IPS DF 19.7 (cell line): Measurements from ENCODE around the gene MORN2.

Experiments used
- DNase-seq: peaks from one replicate; pipeline ENCODE4 v3.0.0-alpha.2; 2013; ENCODE audit warnings: low read depth, low spot score

The MORN2 gene

DNA sequence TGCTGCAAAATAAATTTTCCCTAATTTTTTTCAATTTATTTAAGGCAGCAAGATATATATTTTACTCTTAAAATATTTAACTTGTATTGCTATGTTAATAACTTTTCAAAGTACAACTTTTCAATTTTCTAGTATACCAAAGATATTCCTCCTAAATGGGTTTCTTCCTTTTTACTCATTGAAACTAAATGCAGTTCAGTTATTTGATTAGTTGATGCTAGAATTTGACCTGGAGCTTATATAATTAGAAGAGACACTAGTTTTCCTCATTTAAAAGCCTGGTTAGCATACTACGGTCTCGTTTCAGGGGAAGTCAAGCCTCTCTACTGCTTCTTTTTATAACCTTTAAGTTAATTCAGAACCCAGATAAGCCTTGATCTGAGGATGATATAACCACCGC is 13.8 kb downstream of the MORN2 start, which contains the start of gene ARHGEF33:
TSS of gene ARHGEF33 (plus strand) at position 301 of the 400 bp plus-strand sequence. CDS start 29,573 bp downstream, outside the sequence.
- no peak for DNase-seq

DNA sequence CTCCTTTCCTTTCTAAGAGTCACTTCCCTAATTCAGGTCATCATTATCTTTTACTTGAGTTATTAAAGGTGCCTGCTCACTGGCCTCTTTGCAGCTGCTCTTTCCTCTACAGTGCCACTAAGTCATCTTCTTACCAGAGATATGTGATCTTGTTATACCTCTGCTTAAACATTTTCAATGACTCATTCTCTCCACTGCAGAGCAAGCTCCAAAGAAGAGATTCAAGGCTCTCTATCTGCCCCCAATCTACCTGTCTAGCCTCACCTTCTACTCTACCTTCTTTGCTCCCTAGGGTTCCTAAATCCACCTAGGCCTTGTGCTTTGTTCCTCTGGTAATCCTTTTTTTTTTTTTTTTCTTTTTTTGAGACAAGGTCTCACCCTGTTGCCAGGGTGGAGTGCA is 17.0 kb downstream of the MORN2 start:
- no peak for DNase-seq

DNA sequence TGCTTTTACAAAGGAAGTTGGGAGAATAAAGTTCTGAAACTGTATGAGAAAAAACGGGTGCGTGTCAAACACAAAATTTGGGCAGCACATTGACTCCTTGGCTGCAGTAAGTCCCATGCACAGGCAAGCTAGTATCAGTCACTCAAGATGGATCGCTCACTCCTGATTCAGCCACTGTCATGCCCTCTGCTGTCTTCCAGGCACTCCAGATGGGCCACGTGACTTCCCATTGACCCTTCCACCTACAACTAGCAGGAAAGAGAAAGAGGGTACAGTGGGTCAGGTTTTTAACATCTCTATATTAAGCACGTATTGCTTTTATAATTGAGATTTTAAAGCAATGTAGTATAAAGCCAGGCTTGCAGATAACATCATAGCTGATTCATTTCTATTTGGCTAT is 22.5 kb downstream of the MORN2 start:
- DNase-seq = no peak

DNA sequence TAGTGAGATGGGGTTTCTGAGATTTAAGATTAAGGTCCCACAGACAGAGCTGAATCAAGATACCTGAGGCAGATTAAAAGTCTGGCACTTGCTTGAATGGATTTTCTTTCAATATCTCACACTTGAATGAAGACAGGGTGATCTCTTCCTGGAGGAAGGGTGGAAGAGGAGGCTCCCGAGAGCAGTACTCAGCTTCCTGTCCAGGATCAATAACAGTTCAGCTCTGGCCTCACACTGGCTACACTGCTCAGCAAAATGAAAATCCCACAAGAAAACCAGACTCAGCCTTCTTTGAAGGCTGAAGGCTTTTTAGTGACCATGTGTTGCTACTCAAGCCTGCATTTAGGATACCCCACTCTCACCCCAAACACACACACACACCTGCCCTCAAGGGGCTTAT is 24.9 kb downstream of the MORN2 start:
- no peak for DNase-seq

DNA sequence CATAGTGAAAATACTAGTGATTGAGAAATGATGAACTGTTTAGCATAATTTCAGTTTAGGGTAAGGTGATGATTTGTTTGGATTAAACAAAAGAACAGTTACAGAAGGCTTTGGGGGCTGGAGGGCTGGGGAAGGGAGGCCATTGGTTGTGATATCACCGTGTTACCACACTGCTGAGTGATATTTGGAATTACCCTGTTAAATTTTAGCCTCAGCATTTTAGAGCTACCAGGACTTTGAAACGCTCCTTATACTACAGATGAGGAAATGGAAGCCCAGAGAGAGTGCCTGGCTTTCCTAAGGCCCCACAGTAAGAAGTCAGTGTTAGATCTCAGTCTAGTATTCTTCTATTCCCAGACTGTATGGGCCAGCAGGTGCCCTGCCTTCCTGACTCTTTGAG is 29.5 kb downstream of the MORN2 start:
- no peak for DNase-seq

DNA sequence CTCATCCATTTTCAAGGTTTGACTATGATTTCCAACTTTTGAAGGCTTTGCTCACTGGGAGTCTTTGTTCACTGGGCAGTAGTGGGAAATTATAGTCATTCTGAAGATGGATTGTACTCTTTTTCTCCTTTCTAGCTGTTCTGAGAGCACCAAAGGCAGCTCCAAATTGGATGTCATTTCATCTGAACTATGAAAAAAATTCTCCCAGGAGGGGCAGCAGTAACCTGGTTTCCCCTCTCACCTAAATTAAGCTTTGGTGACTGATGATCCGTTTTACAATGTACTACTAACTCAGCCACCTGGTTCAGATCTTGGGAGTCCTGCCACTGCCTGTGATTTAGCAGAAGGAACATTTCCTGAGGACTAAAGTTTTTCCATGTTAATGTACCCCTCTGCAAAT is 31.5 kb downstream of the MORN2 start:
- DNase-seq = no peak

DNA sequence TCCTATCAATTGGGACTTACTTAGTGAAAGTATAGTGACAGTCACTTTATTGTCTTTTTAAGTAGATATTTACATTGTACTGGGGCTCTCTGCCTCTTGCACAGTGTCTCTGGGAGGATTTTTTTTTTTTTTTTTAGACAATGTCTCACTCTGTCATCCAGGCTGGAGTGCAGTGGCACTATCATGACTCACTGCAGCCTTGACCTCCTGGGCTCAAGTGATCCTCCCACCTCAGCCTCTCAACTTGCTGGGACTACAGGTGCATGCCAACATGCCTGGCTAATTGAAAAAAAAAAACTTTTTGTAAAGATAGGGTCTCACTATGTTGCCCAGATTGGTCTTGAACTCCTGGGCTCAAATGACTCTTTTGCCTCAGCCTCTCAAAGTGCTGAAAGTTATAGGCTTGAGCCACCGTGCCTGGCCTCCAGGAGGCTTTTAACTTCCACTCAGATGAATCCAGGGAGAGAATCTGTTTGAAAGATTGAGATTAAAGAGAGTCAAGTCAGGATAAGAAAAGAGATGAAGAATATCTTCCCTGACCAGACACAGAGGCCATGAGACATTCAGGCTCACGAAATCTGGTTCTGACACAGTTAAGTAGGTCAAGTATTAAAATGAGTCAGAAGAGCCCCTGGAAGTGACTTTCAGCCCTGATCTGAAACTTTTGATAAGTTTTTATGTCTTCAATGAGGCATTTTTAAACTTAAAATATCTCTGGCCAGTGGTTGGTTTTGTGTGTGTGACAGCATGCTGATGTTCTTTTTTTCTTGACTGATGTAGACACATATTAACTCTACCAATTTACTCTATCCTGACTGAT is 32.2 kb downstream of the MORN2 start:
- no peak for DNase-seq

DNA sequence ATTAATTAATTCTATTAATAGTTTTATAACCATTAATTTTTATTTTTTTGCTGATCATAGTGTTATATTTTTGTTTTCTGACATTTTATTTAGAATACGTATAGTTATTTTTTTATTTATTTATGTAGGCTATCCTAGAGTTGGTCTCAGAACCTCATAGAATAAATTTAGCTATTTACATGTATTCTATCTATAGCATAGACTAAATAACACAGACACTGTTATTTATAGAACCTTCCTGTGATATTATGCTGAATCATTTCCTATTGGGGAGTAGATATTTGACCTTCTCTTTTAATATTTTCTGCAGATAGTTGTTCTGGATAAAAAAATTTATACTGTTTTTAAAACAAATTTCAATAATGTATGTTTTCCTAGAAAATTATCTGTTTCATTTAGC is 34.1 kb downstream of the MORN2 start:
- DNase-seq = no peak

DNA sequence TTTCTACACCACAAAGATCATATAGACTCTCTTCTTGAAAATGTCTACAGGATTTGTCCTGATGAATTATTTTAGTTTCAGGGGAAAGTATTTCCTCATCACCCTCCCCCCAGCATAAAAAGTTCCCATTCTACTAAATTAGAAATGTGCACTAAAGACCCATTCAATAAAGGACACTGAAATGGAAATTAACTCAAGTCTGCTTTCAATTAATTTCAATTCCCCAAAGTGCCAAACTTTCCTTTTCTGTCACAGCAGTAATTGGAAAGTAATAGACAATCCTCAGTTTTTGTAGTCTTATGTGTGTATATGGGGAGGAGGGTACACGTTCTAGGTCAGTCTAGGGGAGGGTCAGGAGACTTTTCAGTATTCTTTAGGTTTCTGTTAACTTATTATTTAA is 35.4 kb downstream of the MORN2 start:
- DNase-seq = no peak

DNA sequence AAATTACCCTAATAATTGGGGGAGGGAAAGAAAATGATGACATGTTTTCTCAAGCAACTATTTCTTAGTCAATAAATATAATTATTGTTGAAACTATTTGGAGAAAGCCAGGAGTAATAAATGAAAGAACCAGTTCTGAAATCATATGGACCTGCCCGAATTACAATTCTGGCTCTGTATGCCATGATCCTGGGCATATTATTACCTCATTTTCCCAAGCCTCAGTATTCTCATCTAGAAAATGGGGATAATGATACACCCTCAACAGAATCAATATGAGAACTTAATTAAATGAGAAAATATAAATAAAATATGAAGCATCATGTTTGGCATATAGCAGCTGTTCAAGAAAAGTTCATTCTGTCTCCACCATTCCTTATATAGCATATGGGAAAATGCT is 36.8 kb downstream of the MORN2 start:
- no peak for DNase-seq

DNA sequence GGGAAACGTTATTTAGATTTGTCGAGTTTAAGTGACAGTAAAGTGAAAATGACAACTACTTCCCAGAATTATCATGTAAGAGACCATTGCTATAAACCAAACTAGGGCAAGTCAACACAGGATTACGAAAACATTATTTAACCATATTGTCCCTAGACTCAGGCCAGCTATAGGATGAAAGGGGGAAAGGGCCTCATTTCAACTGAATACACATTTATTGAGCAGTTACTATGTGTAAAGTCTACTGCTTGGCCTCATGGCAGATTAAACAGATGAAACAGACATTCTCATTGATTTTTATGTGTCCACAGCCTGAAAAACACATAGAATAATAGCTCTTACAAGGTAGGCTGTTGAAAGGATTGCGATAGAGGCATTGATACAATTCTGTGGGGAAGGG is 46.6 kb downstream of the MORN2 start:
- DNase-seq = no peak

DNA sequence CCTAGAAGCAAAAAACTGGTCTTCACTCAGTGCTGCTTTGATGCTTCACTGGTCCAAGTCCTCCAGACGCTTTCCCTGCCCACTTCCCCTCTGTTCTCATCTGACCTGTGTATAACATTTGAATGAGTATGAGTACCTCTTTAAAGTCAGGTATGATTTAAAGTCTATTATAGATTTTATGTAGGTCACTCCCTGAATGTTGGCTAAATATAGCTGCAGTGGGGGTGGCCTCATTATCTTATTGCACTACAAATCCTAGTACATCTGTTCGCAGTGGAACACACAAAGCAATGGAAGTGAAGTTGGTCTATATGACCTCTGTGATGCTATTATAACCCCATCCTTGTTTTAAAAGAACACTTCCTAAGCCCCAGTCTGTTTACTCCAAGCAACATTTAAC is 47.1 kb downstream of the MORN2 start:
- no peak for DNase-seq

DNA sequence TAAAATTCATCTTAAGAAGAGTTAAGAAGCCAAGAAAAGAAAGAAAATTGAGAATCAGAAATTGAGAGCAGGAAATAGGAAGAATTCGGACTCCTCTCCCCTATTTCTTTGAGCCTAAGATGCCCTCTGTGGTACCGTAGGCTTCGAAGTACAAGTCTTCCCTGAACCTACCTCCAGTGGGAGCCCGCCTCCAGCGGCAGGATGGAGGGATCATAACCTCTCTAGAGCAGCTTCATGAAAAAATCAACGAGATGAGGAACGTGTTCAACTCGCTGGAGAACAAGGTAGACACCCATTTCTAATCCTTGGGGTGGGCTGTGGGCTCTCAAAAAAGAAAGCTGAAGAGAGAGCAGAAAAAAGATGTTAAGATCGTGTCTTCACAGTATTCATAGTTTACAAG is 50.2 kb downstream of the MORN2 start:
- DNase-seq = no peak

DNA sequence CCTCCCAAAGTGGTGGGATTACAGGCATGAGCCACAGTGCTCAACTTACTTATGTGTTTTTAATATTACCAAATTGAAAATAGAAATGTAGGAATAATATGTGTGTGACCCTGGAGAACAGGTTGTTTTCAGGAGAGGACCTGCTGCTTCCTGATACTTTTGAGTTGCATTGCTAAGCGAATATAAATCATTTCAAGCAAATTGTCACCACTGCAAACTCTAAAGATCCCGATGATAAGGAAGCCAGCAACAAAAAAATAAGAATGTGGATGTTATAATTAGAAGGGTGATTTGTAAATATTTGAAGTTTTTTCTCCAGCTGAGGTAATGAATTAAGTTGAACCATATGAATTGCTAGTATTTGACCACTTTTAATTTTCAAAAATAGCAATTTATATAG is 54.8 kb downstream of the MORN2 start:
- DNase-seq = no peak
